Stimulated activated CD8-positive, alpha-beta memory T cell treated with anti-CD3 and anti-CD28 coated beads, Interleukin-12 subunit alpha, Interleukin-12 subunit beta, amount 100 ng/mL, for 4 hours (primary cell): ENCODE data around the gene PRRC2C.
"Not testable (repeated sequence)": the region's sequence is repeated elsewhere in the genome, so short reads cannot be mapped to it uniquely, and the experiment has no call there.

Experiments used
- DNase-seq: peaks from one replicate; pipeline ENCODE4 v3.0.0-alpha.2; 2020; ENCODE audit warnings: low read depth

The PRRC2C gene

GRCh38 chr1:171485375-171486047 lies at the start of gene PRRC2C:
PRRC2C (plus strand) TSS chr1:171485530; CDS start chr1:171512089, 26,559 bp downstream.
- DNase-seq: peak; percentile 83

- DNase-seq: no peak
Measured at GRCh38 chr1:171438441-171438840, 46.9 kb upstream of the PRRC2C start.

GRCh38 chr1:171440201-171440600 lies 45.1 kb upstream of the PRRC2C start:
- not testable (repeated sequence) for DNase-seq

- DNase-seq: not testable (repeated sequence)
Measured at GRCh38 chr1:171441278-171441895, 43.9 kb upstream of the PRRC2C start.

GRCh38 chr1:171446386-171446785 lies 38.9 kb upstream of the PRRC2C start:
- no peak for DNase-seq

GRCh38 chr1:171455967-171456366 lies 29.4 kb upstream of the PRRC2C start:
- DNase-seq: no peak

- DNase-seq: no peak
Measured at GRCh38 chr1:171457412-171457811, 27.9 kb upstream of the PRRC2C start.

GRCh38 chr1:171460018-171460620 lies 25.2 kb upstream of the PRRC2C start:
- no peak for DNase-seq

- DNase-seq: no peak
Measured at GRCh38 chr1:171467626-171468025, 17.7 kb upstream of the PRRC2C start.

GRCh38 chr1:171468120-171468750 lies 17.1 kb upstream of the PRRC2C start:
- DNase-seq: no peak

- DNase-seq: no peak
Measured at GRCh38 chr1:171470726-171471125, 14.6 kb upstream of the PRRC2C start.

GRCh38 chr1:171472183-171472647 lies 13.1 kb upstream of the PRRC2C start:
- no peak for DNase-seq

GRCh38 chr1:171476829-171477228 lies 8.5 kb upstream of the PRRC2C start:
- DNase-seq: no peak

GRCh38 chr1:171477804-171478203 lies 7.5 kb upstream of the PRRC2C start:
- DNase-seq: no peak

- no peak for DNase-seq
Measured at GRCh38 chr1:171480035-171480434, 5.3 kb upstream of the PRRC2C start.

GRCh38 chr1:171484760-171485374 lies 463 bp upstream of the PRRC2C start:
- DNase-seq: no peak

- peak; percentile 56 for DNase-seq
Measured at GRCh38 chr1:171486048-171486519, 754 bp downstream of the PRRC2C start.

- no peak for DNase-seq
Measured at GRCh38 chr1:171487038-171487437, 1.7 kb downstream of the PRRC2C start.

- DNase-seq: no peak
Measured at GRCh38 chr1:171488190-171488929, 3.0 kb downstream of the PRRC2C start.

- DNase-seq: no peak
Measured at GRCh38 chr1:171494076-171494475, 8.7 kb downstream of the PRRC2C start.

GRCh38 chr1:171495444-171495843 lies 10.1 kb downstream of the PRRC2C start:
- DNase-seq: no peak
